Peyer's patch (tissue), 4 donors: ENCODE measurements around the gene DGKI. TPM values are rescaled to one million over a fixed set of nuclear protein-coding genes. Genes with fewer than 3 reads are reported as not detected.

Experiments
- DNase-seq, 3 donors: peaks; one replicate each; pipeline ENCODE4 v3.0.0-alpha.2; 2017 to 2019
- H3K27ac ChIP-seq, 4 donors: fragments of 200-600 bp; sonication (generic); one replicate each; pipeline ENCODE4 v1.5.1; 2016 to 2019
- H3K27me3 ChIP-seq, 2 donors: fragments of 200-600 bp; sonication (generic); one replicate each; pipeline ENCODE4 v1.5.1; 2019
- H3K36me3 ChIP-seq, 3 donors: fragments of 200-600 bp; sonication (generic); one replicate each; pipeline ENCODE4 v1.5.1; 2016 to 2019
- H3K4me1 ChIP-seq, 4 donors: fragments of 200-600 bp; sonication (generic); one replicate each; pipeline ENCODE4 v1.5.1; 2016 to 2019
- H3K4me3 ChIP-seq, 4 donors: fragments of 200-600 bp; sonication (generic); 1 replicate in 3 of 4; 2 replicates in 1 of 4; pipeline ENCODE4 v1.5.1; 2016 to 2019; ENCODE audit warnings: mild to moderate bottlenecking in 1 of 4
- H3K9me3 ChIP-seq, 4 donors: fragments of 200-600 bp; sonication (generic); one replicate each; pipeline ENCODE4 v1.5.1; 2016 to 2019; ENCODE audit warnings: mild to moderate bottlenecking in 1 of 4
- POLR2A ChIP-seq, 2 donors: fragments of 450-650 bp; IDR thresholded peaks; one replicate each; pipeline ENCODE4 v1.5.1; 2017; ENCODE audit warnings: antibody characterized with exemption in 2 of 2, mild to moderate bottlenecking in 2 of 2, moderate library complexity in 2 of 2
- total RNA-seq, 4 donors: library from RNA; depleted of rRNA; stranded (reverse); fragments of >200 nt; gene quantifications; one replicate each; pipeline ENCODE4 v1.1.0, GENCODE V29; 2016
- TF ChIP-seq, protein P1 (sequence below), 6 experiments: fragments of 450-650 bp in 4 of 6; fragments of 200-600 bp in 2 of 6; sonication (generic) in 1 of 6; IDR thresholded peaks; one replicate each; pipeline ENCODE4 v1.5.1; 2017 to 2019; ENCODE audit warnings: antibody characterized with exemption in 6 of 6, mild to moderate bottlenecking in 3 of 6, moderate library complexity in 1 of 6

Gene DGKI
- total RNA-seq, 4 donors from 2014 or later = 0.19 to 0.40 (median 0.35) TPM; not detected in 1

DNA sequence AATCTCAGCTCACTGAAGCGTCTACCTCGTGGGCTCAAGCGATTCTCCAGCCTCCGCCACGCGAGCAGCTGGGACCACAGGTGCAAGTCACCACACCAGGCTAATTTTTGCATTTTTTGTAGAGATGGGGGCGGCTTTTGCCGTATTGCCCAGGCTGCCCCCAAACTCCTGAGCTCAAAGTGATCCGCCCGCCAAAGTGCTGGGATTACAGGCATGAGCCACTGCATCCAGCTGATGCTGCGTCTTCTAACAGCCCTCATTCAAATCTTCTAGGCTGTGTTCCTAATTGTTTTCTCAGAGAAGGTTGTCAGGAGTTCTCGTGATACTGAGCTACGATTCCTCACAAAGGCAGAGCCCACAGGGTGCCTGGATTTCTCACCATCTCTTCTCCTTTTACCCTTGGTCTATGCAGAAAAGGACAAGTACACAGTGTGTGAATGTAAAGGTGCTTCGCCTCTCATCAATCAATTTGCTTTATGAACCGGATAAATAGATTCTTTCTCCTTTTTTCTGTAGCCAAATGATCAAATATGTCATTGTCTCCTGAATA, 255.9 kb downstream of the DGKI start:
- Histone ChIP-seq H3K4me1 (no peaks in the 10 kb centered on the region), H3K36me3 (no peaks in the 10 kb centered on the region), H3K27ac (no peak overlapping the region), H3K9me3 (no peaks in the 10 kb centered on the region), H3K27me3 (no peaks in the 10 kb centered on the region), H3K4me3 (no peak overlapping the region)
- no peak for TF ChIP-seq POLR2A (IDR thresholded peaks at IDR 0.05)
- TF ChIP-seq, protein P1, sequence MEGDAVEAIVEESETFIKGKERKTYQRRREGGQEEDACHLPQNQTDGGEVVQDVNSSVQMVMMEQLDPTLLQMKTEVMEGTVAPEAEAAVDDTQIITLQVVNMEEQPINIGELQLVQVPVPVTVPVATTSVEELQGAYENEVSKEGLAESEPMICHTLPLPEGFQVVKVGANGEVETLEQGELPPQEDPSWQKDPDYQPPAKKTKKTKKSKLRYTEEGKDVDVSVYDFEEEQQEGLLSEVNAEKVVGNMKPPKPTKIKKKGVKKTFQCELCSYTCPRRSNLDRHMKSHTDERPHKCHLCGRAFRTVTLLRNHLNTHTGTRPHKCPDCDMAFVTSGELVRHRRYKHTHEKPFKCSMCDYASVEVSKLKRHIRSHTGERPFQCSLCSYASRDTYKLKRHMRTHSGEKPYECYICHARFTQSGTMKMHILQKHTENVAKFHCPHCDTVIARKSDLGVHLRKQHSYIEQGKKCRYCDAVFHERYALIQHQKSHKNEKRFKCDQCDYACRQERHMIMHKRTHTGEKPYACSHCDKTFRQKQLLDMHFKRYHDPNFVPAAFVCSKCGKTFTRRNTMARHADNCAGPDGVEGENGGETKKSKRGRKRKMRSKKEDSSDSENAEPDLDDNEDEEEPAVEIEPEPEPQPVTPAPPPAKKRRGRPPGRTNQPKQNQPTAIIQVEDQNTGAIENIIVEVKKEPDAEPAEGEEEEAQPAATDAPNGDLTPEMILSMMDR (IDR thresholded peaks at IDR 0.05) = no peak
- no peak for DNase-seq

DNA sequence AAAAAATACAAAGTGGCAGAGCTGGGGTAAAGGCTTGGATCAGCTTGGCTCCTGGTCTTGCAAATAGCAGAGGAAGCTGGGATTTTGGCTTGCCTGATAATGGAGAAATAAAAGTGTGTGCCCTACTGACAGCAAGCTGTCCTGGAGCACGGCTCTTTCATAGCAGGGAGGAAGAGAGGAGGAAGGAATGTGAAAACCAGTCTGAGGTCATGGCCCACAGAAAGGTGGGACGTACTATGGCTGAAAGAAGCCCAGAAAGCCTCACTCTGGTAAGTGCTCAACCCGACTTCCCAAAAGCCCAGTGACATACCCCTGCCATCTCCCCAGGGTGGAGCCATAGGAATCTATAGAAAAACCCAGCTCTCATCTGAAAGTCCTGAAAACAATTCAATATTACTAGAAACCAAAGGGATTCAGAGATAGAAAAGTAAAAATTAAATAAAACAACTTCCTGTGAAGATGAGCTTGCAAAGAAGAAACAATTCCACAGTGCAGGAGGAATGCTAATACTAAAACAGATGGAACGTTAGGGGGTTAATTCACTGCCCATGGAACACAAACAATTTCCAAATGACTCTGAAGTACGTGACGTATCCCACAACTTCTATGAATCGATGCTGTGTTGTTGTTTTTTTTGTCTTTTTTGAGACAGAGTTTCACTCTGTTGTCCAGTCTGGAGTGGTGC, 256.6 kb downstream of the DGKI start:
- DNase-seq = no peak
- Histone ChIP-seq H3K27ac (no peak overlapping the region), H3K4me3 (no peak overlapping the region), H3K27me3 (no peaks in the 10 kb centered on the region), H3K9me3 (no peaks in the 10 kb centered on the region), H3K36me3 (no peaks in the 10 kb centered on the region), H3K4me1 (no peaks in the 10 kb centered on the region)
- TF ChIP-seq, protein P1 (IDR thresholded peaks at IDR 0.05) = no peak
- no peak for TF ChIP-seq POLR2A (IDR thresholded peaks at IDR 0.05)

DNA sequence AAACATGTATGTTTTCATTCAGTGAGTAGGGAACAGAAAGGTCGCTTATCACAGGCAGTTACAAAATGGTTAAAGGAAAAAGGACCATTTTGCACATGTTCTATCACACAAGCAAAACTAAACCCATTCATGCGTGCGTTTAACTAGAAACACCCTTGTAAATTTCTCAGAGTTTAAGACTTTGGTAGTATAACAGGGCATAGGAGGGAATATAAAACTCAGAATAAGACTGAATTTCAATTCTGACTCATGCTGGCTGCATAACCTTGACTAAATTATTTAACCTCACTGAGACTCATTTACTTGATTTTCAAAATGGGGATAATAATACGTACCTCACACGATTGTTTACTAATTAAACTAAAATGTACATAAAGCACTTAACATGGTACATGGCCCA, 259.4 kb downstream of the DGKI start:
- DNase-seq = no peak
- Histone ChIP-seq H3K4me1 (no peaks in the 10 kb centered on the region), H3K27me3 (no peaks in the 10 kb centered on the region), H3K27ac (no peak overlapping the region), H3K36me3 (no peaks in the 10 kb centered on the region), H3K9me3 (no peaks in the 10 kb centered on the region), H3K4me3 (no peak overlapping the region)
- no peak for TF ChIP-seq POLR2A (IDR thresholded peaks at IDR 0.05)
- TF ChIP-seq, protein P1 (IDR thresholded peaks at IDR 0.05) = no peak

DNA sequence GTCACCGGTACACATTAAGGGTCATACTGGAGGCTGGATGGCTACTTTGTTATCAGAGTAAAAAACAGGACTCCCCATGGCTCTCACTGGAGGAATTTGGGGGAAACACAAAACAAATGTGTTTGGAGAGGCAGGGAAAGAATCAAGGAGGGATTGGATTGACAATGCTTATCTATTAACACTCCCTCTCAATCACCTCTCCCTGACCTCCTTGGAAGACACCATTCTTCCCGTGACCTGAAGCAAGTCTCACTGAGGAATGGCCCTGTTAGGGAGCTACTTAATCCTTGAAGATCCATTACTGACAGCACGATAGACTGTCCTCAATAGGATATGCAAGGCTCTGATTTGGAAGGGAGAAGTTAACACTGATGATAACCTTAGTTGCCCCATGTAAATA, 261.2 kb downstream of the DGKI start:
- Histone ChIP-seq H3K27me3 (no peaks in the 10 kb centered on the region), H3K9me3 (no peaks in the 10 kb centered on the region), H3K36me3 (no peaks in the 10 kb centered on the region), H3K4me3 (no peak overlapping the region), H3K4me1 (no peaks in the 10 kb centered on the region), H3K27ac (no peak overlapping the region)
- TF ChIP-seq POLR2A (IDR thresholded peaks at IDR 0.05) = no peak
- TF ChIP-seq, protein P1 (IDR thresholded peaks at IDR 0.05) = no peak
- DNase-seq = no peak

DNA sequence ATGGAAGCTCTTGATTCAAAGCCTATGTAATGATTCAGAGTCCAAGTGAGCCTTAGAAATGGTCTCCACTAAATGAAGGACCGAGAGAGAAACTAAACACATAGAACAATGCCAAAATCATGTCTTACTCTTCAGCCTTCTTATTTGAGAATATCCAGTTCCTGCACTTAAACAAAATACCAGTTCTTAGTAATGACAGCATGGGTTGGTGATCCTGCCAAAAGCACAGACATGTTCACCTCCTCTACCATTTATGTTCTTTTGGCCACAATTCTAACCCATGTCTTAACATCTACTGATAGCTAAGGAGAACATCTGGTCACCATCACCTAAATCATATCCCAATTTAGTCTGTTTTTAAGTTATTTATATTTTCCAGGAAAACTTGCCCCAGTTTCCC, 263.6 kb downstream of the DGKI start:
- Histone ChIP-seq H3K36me3 (no peaks in the 10 kb centered on the region), H3K4me1 (no peaks in the 10 kb centered on the region), H3K4me3 (no peak overlapping the region), H3K9me3 (no peaks in the 10 kb centered on the region), H3K27ac (no peak overlapping the region), H3K27me3 (no peaks in the 10 kb centered on the region)
- TF ChIP-seq, protein P1 (IDR thresholded peaks at IDR 0.05) = no peak
- no peak for TF ChIP-seq POLR2A (IDR thresholded peaks at IDR 0.05)
- no peak for DNase-seq
